Measurements from ENCODE around the gene ABCA9.
A peak's percentile ranks its signal among the peaks of the same experiment; 100 is the strongest.
"Not testable (repeated sequence)": the region's sequence is repeated elsewhere in the genome, so short reads cannot be mapped to it uniquely, and the experiment has no call there.

Gene ABCA9

DNA sequence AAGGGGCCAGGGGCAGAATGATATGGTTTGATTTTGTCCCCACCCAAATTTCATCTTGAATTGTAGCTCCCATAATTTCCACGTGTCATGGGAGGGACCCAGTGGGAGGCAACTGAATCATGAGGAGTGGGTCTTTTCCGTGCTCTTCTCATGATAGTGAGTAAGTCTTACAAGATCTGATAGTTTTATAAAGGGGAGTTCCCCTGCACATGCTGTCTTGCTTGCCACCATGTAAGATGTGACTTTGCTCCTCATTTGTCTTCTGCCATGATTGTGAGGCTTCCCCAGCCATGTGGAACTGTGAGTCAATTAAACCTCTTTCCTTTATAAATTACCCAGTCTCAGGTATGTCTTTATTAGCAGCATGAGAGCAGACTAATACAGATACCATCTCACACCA, 101.6 kb downstream of the ABCA9 start:
- FAIRE-seq; DNase-seq (ENCODE audit: low spot score): not testable (repeated sequence)

DNA sequence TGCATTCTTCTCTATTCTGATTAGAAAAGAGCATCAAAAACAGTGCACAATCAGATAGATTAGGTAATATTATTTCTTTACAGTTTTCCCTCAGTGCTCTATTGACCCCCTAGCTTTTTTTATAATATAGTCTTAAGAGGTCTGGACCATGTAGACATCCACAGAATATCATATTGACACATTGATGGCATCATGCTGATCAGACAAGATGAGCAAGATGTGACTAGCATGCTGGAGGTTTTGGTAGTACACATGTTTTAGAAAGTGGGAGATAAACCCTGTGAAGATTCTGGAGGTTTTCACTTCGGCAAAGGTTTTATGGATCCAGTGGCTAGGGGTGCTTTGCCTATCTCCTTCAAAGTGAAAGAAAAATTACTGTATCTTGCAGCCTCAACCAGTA, 102.8 kb downstream of the ABCA9 start:
- FAIRE-seq (no peak), DNase-seq (ENCODE audit: low spot score) (no peak)

DNA sequence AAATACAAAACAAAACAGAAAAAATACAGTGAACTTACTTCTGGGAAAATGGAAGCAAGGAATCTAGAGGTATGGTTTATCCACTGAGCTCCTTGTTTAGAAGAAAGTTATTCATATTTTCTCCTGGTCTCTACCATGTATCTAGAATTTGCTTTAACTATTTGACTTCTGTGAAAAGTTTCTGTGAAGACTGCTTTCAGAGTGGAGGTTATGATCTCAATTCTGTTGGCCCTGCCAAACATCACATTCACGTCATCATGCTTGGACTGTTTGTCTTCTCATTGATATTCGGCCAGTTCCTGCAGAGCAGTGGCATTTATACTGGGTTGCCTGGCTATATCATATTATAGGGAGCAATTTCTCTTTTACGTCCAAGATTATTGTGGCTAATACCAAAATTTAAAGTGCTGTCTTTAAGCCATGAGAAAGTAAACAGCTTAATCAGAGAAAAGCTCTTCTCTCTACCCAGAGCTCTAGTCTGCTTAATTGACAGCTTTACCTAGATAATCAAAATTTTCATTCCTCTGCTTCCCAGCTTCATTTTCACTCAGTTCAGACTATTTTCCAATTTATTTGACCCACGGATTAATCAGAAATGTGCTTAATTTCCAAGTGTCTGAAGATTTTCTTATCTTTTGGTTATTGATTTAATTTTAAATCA, 105.4 kb downstream of the ABCA9 start, which contains the start of gene ABCA8:
Gene ABCA8, minus strand, starts transcription at position 212 of the 661 bp plus-strand sequence. CDS start 13,358 bp downstream, outside the sequence.
- FAIRE-seq: peak; percentile 17
- no peak for DNase-seq (ENCODE audit: low spot score)

DNA sequence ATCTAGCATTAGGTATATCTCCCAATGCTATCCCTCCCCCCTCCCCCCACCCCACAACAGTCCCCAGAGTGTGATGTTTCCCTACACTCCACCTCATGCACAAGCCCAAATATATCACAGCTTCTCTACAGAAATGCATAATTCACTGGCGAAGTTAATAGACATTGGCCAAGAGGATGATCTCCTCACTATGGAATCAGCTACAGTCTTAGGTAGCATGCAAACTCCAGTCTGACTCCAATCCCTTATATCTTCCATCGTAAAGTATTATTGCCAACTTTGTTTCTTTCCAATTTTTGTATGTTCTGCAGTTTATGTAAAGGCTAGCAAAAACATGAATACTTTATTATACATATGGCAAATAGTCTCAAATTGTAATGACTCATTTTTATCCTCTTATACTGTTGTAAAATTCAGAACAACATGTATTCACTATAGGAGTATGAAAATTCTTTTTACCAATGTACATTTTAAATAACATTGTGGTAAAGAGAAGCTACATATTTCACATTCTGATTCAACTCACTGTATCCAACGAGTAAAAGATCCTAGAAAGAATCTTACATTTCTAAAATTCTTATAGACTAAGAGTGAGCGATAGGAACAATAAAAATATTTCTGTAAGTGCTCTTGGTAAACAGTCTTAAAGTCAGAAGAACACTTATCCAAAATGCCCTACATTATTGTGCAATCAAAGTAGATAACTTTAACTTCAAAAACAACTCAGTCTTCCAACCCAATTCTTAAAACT, 106.4 kb downstream of the ABCA9 start:
- no peak for DNase-seq (ENCODE audit: low spot score)
- FAIRE-seq: no peak

DNA sequence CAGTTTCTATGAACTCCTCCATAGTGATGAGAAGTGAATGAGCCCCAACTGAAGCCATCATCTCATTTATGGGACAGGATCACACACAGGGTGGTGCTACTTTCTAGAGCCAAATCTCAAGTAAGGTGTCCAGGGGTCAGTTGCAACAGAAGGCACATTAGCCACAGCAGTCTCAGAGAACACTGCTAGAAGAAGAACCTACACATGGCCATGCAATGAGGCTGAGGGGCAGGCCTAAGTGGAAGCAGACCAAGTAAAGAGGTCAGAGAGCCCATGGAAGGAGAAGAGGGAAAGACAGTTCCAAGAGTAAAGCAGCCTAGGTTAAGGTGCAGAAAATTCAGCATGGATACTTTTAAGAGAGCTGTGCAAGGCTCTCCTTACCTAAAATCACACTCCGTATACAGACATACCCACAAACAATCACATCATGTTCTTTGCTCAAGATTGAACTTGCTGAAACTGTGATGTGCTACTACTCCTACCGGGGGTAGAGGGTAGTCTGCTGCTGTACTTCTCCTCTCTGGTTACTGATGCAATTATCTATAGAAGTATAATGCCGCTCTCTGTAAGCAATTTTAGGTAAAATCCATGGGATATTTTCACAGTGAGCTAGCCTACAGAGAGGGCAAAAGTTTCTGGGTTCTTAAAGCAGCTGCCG, 107.3 kb downstream of the ABCA9 start:
- FAIRE-seq (no peak), DNase-seq (ENCODE audit: low spot score) (no peak)

DNA sequence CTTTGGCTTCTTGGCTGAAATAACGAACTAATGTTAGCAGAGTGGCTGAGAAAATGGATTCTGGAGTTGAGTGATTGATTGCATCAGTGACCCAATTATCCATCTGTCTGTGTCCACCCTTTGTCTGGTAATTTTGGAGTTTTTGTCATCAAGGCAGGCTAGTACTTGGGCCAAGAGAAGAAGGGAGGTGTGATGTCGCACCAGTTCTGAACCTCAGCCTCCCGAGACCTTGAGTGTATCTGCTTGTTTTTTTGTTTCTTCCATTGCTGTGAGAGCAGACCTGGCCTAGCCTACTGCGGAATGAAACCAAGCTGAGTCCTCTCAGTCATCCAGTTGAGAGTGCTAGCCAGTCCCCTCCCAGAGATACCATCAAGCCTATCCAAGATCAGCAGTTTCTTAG, 110.0 kb downstream of the ABCA9 start:
- FAIRE-seq: no peak
- DNase-seq (ENCODE audit: low spot score): no peak

DNA sequence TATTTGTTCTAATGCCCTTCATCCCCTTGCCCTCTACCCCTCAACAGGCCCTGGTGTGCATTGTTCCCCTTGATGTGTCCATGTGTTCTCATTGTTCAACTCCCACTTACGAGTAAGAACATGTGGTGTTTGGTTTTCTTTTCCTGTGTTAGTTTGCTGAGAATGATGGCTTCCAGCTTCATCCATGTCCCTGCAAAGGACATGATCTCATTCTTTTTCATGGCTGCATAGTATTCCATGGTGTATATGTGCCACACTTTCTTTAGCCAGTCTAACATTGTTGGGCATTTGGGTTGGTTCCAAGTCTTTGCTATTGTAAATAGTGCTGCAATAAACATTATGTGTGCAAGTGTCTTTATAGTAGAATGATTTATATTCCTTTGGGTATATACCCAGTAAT, 112.9 kb downstream of the ABCA9 start:
- DNase-seq (ENCODE audit: low spot score): not testable (repeated sequence)

DNA sequence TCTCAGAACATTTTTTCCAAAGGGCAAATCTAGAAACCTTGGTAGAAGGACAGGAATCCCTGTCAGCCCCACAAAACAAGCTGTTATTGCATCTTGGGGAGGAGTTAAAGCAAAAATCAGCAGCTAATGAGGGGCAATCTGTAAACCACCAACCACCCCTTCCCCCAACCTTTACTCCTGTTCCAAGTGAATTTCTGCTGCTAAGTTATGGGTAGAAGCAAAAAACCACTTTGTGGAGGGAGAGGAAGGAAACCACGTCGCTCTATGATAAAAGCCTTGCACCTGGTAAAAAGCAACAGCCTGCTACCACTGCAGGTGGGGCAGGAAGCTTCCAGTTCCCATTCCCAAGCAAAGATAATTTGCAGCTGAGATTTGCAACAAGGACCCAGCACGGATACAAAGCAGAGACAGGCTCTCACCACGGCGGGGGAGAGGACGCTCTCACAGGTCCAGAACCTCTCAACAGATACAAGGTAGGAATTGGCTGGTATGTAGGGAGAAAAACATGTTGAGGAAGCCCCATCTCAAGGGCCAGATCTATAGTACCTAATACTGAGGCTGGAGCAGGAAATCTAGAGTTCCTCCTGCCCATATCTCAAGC, 116.2 kb downstream of the ABCA9 start:
- no peak for FAIRE-seq
- no peak for DNase-seq (ENCODE audit: low spot score)

More for the DNA sequence above, 112.9 kb downstream of the ABCA9 start:
- FAIRE-seq: not testable (repeated sequence)

DNA sequence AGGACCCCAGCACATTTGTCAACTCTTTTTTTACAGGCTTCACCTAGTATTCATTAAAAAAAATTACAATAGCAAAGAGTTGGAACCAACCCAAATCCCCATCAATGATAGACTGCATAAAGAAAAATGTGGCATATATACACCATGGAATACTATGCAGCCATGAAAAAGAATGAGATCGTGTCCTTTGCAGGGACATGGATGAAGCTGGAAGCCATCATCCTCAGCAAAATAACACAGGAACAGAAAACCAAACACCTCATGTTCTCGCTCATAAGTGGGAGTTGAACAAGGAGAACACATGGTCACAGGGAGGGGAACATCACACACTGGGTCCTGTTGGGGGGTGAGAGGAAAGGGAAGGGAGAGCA, 116.9 kb downstream of the ABCA9 start:
- not testable (repeated sequence) for DNase-seq (ENCODE audit: low spot score); FAIRE-seq

DNA sequence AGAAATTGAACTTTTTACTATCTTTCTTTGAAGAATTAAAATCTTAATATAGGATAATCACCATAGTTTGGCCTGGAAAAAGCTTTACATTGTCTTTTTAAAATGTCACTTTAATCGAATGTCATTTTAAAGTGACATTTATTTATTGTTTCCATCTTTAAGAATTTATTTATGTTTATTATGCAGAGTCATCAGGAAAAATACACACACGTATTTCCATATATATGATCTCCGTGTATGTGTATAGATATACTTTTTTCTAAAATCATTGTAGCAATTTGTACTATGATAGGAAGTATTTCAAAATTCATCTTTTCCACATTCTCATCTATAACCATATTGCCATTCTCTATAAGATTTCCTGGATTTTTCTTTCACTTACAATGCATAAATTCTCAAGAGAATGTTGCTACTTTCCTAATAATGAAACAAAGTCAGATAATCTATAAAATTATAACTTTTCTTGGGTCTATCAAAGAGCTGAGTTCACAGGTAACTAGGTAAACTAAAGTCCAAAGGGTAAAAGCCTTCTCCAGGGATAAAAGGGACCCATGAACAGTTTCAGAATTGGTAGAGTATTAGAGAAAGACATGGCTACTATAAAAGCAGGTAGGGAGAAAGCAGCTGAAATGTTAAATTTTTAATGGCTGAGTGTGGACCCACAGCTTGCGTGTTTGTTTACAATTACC, 117.5 kb downstream of the ABCA9 start:
- FAIRE-seq: no peak

DNA sequence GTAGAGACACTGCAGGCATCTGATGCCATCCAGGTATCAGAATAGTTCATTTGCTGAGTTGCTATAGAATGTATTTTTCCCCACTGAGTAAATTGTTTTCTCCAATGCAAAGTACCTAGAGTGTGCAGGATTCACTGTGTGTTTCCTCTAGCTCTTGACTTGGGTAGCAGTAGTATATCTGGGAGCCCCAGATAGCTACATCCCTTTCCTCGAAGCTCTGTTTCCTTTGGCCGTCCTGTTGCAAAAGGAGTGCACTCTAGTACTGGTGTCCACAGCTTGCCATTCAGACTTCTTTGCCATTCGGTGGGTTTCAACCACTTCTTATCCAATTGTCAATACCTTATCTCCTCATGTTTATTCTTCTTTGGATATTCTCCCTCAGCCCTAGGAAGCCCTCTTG, 118.3 kb downstream of the ABCA9 start:
- no peak for FAIRE-seq

More for the DNA sequence above, 117.5 kb downstream of the ABCA9 start:
- DNase-seq (ENCODE audit: low spot score): no peak

DNA sequence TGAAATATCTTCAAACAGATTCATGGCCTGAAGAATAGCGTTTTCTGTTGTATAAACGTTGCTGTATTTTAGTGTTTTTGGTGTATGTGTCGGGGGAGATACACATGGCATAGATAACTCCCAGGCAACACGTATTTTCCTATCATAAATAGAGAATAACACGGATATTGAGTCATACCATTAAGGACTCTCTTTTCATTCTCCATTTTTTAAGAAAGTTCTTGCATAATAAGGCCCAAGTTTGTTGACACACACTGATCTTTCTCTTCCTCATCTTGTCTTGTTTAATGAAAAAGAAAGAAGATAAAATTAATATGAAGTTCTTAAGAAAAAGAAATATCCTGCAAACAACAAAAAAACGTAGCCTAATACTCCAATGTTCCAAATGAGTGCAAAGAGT, 119.0 kb downstream of the ABCA9 start:
- FAIRE-seq (no peak), DNase-seq (ENCODE audit: low spot score) (no peak)

More for the DNA sequence above, 118.3 kb downstream of the ABCA9 start:
- DNase-seq (ENCODE audit: low spot score): no peak

DNA sequence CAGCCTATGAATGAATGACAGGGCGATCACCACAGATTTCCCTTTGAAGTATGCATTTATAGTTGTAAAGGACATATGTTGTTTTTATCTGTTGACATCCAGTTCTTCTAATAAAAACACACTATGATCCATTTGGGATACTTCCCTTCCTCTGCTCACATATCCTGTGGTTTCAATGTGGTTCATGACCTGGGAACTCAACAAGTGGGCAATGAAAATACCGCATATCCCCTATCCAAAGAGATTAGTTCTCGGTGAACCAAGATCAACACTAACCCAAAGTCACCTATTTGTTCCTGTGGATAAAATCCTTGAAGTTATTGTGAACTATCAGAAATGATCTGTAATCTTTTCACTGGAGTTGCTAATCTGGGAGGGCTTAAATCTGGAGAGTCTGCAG, 121.5 kb downstream of the ABCA9 start:
- DNase-seq (ENCODE audit: low spot score) (no peak), FAIRE-seq (no peak)

DNA sequence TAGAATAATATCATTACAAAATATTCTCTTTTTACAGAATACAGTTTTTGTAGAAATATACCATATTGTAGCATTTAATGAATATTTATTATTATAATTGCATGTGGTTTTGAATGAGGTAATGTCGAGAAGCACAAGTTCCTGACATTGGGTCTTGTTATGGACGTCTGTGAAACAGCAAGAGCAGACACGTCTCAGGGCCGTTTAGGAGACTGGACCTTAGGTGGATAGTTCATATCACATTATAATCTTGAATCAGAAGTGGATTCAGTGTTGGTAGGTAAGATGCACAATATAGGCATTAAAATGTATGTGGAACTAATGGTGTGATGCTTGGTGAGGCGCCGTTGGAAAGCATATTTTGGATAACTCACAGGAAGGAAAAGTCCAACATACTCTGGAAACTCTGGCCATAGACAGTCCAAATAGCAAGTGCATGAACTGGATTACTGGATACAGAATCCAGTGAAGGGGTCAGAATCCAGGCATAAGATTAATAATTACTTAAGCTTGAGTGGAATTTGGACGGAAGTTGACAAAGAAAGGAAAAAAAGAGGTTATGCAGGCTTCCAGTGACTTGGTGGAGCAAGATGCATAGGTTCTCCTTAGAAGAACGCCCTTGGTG, 122.7 kb downstream of the ABCA9 start:
- FAIRE-seq: no peak
- DNase-seq (ENCODE audit: low spot score): no peak

DNA sequence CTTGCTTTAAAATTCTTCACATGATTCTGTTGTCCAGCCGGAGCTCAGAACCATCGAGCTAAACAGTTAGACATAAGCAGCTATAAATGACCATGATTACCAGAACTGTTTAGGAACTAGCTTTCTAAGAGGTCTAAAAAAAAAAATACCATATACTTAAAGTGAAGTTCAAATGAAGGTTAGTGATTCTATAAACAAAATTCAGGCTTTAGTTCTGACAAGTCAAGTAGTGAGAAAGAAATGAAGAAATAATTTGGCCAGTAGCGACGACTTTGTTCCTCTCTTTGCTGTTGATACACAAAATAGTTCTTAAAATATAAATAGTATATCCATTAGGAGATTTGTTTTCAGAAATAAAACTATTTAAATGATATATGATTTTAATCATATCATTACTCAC, 133.2 kb downstream of the ABCA9 start:
- DNase-seq (ENCODE audit: low spot score): no peak
- FAIRE-seq: no peak

DNA sequence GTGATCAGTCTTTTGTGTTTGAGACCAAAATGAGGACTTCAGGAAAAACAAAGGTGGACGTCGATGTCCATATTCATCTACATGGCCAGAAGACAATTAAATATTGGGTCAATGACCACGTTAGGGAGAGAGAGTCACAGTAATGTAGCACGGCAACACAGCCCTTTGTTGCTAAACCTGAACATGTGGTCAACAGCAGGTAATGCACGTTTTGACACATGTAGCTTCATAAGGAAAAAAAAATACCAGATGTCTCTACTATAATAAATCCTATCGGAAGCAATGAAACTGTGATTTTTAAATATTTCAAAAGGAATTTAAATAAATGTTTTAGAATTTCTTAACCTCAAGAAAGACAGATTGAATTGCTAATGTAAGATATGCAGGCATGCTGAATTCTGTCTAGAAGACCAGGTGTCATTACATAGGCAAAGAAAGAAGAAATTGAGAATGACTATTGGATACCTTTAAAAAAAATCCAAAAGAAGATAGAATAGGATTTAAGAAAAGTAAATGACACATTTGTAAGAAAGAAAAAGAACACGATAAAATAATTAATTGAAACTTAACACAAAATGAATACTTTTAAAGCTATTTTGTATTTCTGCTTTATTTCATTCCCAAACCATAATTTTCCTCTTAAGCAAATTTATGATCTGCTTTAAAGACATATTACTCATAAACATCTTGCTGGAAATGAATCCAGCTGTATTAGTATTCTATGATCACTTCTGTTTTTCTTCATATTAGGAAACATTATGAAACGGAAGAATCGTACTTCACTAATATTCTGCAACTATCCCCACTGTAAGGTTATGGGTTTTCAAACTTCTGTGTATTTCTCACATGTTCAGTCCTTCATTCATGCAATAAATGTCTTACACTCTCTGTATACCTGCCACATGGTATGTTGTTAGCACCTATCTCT, 135.7 kb downstream of the ABCA9 start:
- FAIRE-seq (no peak), DNase-seq (ENCODE audit: low spot score) (no peak)

All from urothelium cell line (cell line).